ENCODE measurements around the gene MGAT5. TPM values are rescaled to one million over a fixed set of nuclear protein-coding genes. Genes with fewer than 3 reads are reported as not detected.

MGAT5 gene
- total and polyA plus RNA-seq, 4 donors, result 3.6 to 53.7 (median 31.3) TPM

DNA sequence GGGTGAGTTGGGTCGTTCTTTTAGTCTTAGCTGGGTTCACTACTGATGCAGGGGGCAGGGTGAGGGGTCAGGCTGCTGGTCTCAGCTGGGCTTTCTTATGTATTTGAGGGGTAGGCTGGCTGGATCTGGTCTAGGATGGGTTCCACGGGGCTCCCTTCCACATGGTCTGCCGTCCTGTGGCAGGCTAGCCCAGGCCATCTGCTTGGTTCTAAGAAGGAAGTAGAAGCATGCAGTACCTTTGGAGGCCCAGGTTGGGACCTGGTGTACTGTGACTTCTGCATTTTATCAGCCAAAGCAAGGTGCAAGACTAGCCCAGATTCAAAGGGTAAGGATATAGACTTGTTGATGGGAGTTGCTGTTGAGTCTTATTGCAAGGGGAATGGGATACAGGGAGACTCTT is 35.5 kb upstream of the MGAT5 start:
- Histone ChIP-seq H3K9ac (ENCODE audit: insufficient read depth in 1 of 2, low read length in 2 of 2) (no peak overlapping the region), H3K27ac (ENCODE audit: low read depth in 1 of 2, low read length in 1 of 2) (peak overlapping the region; percentile 3 to 35), H3K4me3 (no peak overlapping the region), H3K9me3 (ENCODE audit: control insufficient read depth in 4 of 4, insufficient read depth in 3 of 4, low read length in 3 of 4) (no peaks in the 10 kb centered on the region), H3K27me3 (ENCODE audit: control insufficient read depth in 3 of 3, insufficient read depth in 3 of 3, low read length in 2 of 3) (no peaks in the 10 kb centered on the region), H3K36me3 (ENCODE audit: control insufficient read depth in 4 of 4, insufficient read depth in 4 of 4, low read length in 4 of 4) (no peaks in the 10 kb centered on the region), H3K4me1 (ENCODE audit: control insufficient read depth in 5 of 5, insufficient read depth in 5 of 5, low read length in 5 of 5) (peaks cover 0 to 47% (median 6%) of the 10 kb centered on the region in 5 donors)
- TF ChIP-seq, protein P1, sequence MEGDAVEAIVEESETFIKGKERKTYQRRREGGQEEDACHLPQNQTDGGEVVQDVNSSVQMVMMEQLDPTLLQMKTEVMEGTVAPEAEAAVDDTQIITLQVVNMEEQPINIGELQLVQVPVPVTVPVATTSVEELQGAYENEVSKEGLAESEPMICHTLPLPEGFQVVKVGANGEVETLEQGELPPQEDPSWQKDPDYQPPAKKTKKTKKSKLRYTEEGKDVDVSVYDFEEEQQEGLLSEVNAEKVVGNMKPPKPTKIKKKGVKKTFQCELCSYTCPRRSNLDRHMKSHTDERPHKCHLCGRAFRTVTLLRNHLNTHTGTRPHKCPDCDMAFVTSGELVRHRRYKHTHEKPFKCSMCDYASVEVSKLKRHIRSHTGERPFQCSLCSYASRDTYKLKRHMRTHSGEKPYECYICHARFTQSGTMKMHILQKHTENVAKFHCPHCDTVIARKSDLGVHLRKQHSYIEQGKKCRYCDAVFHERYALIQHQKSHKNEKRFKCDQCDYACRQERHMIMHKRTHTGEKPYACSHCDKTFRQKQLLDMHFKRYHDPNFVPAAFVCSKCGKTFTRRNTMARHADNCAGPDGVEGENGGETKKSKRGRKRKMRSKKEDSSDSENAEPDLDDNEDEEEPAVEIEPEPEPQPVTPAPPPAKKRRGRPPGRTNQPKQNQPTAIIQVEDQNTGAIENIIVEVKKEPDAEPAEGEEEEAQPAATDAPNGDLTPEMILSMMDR (IDR thresholded peaks at IDR 0.05; ENCODE audit: control extremely low read depth, extremely low read depth), result no peak
- 56 to 80% methylated on average over 3 of the region's 3 CpGs for WGBS, 2 donors
- DNase-seq (no peak), ATAC-seq (ENCODE audit: insufficient read depth, low FRiP score) (no peak)

DNA sequence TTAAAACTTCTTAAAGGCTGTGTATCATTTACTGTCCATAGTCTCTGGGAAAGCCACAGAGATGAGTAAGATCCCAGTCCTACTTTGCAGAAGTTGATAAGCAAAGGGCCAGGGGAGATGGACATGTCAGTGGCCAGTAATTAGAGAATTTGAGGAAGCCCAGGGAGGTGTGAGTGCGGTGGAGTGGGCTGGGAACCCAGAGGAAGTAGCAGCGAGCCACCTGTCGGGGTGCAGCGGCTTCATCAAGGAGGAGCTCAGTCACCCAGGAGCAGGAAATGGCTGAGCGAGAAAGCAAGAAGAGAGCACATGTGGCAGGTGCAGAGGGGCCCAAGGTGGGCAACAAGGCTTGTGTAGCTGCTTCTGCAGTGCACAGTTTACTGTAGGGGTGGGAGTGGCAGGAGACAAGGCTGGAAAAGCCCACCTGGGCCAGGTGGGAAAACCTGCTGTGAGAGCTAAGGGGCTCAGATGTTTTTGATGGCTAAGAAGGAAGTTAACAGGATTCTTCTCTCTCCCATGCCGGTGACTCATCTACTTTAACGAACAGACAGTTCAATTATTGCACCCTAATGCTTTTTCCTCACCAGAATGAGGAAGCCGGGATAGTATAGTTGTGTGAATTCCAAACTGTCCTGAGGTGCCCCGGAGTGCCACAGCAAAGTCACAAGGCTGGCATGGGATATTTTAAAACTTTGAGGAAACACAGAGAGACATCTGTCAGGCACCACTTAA is 34.8 kb upstream of the MGAT5 start:
- H3K4me3 ChIP-seq, result no peak overlapping the region
- no peaks in the 10 kb centered on the region for H3K9me3 ChIP-seq (ENCODE audit: control insufficient read depth in 4 of 4, insufficient read depth in 3 of 4, low read length in 3 of 4)
- TF ChIP-seq, protein P1 (IDR thresholded peaks at IDR 0.05; ENCODE audit: control extremely low read depth, extremely low read depth), result no peak
- no peaks in the 10 kb centered on the region for H3K36me3 ChIP-seq (ENCODE audit: control insufficient read depth in 4 of 4, insufficient read depth in 4 of 4, low read length in 4 of 4)
- ATAC-seq (ENCODE audit: insufficient read depth, low FRiP score) (no peak), DNase-seq (no peak)
- no peak overlapping the region for H3K9ac ChIP-seq (ENCODE audit: insufficient read depth in 1 of 2, low read length in 2 of 2)
- H3K27me3 ChIP-seq (ENCODE audit: control insufficient read depth in 3 of 3, insufficient read depth in 3 of 3, low read length in 2 of 3), result no peaks in the 10 kb centered on the region
- H3K4me1 ChIP-seq (ENCODE audit: control insufficient read depth in 5 of 5, insufficient read depth in 5 of 5, low read length in 5 of 5), result peaks cover 0 to 47% (median 6%) of the 10 kb centered on the region in 5 donors
- H3K27ac ChIP-seq (ENCODE audit: low read depth in 1 of 2, low read length in 1 of 2), result peak overlapping the region; percentile 4 to 67
- 40 to 64% methylated on average over 9 of the region's 9 CpGs for WGBS, 2 donors

DNA sequence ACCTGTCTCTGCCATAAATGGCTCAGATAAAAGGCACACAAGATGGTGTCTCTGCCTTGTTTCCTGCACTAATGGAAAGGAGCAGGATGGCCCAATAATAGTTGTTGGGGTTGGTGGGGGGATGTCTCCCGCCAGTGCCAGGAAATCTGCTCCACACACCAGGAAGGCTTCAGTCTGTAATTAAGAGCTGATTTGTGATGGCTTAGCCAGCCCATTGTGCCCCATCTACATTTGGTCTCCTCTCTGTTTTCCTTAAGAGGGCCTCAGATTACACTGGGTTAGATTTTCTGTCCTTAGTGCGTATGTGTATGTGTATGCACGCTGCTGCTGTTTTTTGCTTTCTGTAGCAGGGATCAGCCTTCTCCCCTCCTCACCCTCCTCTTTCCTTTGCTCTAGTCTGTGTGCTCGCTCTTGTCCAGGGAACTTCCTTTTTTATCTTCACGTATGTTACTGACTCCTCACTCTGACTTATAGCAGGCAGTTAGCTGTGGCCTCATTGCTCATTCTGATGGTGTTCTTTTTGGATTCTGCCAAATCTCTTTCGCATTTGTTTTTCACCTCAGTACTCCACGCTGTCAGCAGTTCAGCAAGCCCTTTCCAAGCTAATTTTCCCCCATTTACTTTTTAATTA is 33.4 kb upstream of the MGAT5 start:
- TF ChIP-seq, protein P1 (IDR thresholded peaks at IDR 0.05; ENCODE audit: control extremely low read depth, extremely low read depth), result no peak
- peak overlapping the region in 1 of 2 donors; percentile 66 for H3K27ac ChIP-seq (ENCODE audit: low read depth in 1 of 2, low read length in 1 of 2)
- ATAC-seq (ENCODE audit: insufficient read depth, low FRiP score) (no peak), DNase-seq (no peak)
- H3K9me3 ChIP-seq (ENCODE audit: control insufficient read depth in 4 of 4, insufficient read depth in 3 of 4, low read length in 3 of 4), result no peaks in the 10 kb centered on the region
- H3K4me1 ChIP-seq (ENCODE audit: control insufficient read depth in 5 of 5, insufficient read depth in 5 of 5, low read length in 5 of 5), result peaks cover 0 to 47% (median 7%) of the 10 kb centered on the region in 5 donors
- H3K4me3 ChIP-seq, result no peak overlapping the region
- H3K27me3 ChIP-seq (ENCODE audit: control insufficient read depth in 3 of 3, insufficient read depth in 3 of 3, low read length in 2 of 3), result no peaks in the 10 kb centered on the region
- WGBS, 2 donors, result 46 to 91% methylated on average over 7 of the region's 7 CpGs
- H3K9ac ChIP-seq (ENCODE audit: insufficient read depth in 1 of 2, low read length in 2 of 2), result no peak overlapping the region
- no peaks in the 10 kb centered on the region for H3K36me3 ChIP-seq (ENCODE audit: control insufficient read depth in 4 of 4, insufficient read depth in 4 of 4, low read length in 4 of 4)
